GM19455 (cell line): Measurements from ENCODE around the gene SPAG9.
"Not testable (repeated sequence)": the region's sequence is repeated elsewhere in the genome, so short reads cannot be mapped to it uniquely, and the experiment has no call there.

Source experiments
- ATAC-seq: cut with Tn5 transposase; IDR thresholded peaks from one replicate; pipeline ENCODE4 v1.9.1; 2021; ENCODE audit not compliant: unreplicated experiment

The SPAG9 gene

DNA sequence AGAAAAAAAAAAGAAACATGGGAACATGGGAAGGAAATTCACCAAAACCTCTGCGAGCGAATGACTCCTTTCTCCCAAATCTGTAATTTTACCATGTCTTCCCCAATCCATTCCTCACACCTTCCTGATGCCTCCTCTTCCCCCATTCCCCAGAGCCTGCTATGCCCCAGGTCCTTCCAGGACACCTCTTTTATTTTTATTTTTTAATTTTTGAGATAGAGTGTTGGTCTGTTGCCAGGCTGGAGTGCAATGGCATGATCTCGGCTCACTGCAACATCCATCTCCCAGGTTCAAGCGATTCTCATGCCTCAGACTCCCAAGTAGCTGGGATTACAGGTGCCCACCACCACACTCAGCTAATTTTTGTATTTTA is 179.0 kb downstream of the SPAG9 start:
- ATAC-seq, result not testable (repeated sequence)

DNA sequence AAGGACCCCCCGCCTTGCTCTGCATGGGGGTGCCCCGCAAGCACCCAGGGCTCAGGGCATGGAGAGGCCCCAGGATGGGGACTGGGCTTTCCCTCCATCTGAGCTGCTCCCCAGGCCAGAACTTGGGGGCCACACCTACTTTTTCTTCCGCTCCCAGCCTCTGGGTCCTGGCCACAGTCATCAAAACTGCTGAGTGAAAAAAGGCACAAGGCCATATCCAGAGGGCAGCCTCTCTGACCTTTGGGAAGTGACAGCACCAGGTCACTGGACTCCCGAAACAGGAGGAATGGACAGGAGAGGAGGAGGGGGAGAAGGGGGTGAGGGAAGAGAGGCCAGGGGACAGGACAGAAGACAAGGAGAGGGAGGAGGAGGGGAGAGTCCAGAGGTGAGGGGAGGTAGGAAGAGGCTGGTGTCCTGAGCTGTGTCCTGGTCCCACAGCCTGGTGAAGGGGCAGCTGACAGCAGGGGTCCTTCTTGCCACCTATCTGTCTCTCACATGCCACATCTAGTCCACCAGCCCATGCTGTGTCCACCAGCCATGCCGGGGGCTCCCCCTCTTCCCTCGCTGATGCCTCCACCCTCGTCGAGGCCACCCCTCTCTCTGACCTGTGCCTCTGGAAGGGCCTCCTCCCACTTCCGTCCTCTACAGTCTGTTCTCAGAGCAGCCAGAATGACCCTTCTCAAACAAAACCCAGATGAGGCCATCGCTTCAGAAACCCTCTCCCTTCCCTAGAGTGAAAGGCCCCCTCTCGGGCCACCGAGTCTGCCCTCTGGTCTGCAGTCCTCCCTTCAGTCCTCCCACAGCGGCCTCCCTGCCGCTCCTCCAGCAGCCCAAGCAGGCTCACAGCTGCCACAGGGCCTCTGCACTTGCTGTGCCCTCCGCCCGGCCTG is 180.6 kb downstream of the SPAG9 start:
- no peak for ATAC-seq

DNA sequence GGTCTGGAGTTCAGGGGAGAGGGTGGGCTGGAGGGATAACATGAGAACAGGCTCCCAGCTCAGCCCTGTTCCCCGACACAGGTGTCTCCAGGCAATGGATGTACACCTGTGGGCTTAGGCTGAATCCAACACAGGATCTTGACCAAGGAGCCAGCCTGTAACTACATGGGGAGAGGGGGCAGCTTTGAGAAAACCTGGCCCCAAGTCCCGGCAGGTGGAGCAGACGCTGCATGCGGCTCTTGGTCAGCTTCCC is 181.2 kb downstream of the SPAG9 start:
- ATAC-seq, result no peak

DNA sequence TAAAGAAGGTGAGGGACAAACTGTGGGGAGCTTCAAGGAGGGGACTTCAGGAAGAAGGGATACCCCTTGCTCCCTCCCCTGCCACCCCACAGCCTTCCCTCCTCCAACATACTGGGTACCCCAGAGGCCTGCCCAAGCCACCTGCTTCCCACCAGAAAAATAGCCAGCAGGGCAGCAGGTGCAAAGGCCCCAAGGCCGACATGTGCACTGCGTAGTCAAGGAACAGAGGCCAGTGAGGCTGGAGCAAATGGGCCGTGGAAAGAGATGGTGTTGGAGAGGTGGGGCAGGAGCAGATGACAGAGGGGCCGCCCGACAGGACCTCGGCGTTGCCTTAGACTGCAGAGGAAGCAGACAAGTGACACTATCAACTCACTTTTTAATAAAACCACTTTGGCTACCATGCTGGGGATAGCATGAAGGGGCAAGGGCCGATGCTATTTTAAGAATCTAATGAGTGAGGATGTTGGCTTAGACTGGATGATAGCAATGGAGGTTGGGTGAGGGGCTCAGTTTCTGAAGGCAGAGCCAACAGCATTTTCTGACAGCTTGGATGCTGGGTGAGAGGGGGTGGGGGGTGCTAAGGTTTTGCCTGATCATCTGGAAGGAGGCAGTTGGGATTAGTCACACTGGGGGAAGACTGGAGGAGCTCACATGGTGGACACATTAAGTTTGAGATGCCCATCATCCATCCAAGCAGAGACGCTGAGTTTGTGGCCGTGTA is 181.7 kb downstream of the SPAG9 start:
- ATAC-seq, result no peak

- no peak for ATAC-seq
These were observed 184.7 kb downstream of the SPAG9 start for GRCh38 chr17:50935996-50936266.

GRCh38 chr17:50935221-50935995 is 185.3 kb downstream of the SPAG9 start:
- ATAC-seq, result no peak

GRCh38 chr17:50934672-50935220 is 185.9 kb downstream of the SPAG9 start:
- no peak for ATAC-seq

GRCh38 chr17:50934161-50934560 is 186.5 kb downstream of the SPAG9 start:
- ATAC-seq, result no peak

DNA sequence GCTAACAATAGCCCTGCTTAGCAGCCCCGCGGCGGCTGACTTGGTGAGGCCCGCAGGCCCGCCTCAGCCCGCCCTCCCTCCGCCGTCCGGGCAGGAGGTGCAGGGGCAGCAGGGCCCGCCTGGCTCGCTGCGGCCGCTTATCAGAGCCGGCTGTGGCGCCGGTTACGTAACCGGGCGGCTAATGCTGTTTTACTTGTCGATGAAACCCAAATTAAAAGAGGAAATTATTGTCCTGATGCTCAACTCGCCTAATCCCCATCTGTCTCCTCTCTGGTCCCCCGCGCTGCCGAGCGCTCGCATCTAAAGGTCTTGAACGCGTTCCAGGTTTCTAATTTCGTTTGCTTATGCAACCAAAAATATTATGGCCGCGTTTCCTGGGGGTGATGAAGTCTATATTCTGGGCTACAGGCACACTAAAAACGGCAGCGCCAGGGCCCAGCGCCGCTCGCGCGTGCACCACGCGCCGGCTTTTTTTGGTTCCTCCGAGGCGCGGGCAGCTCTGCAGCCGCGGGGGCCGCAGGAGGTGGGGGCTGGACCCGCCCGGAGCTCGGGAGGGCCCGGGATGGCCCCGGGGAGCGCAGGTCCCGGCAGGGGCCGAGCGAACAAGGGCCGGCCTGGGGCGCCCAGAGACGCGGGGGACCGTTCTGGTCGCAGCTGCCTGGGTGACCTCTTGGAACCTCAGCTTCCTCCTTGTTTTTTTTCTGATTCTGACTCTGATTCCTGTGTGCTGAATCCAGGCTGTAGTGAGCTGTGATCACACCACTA is 189.3 kb downstream of the SPAG9 start:
- ATAC-seq, result peak; percentile 70

- ATAC-seq, result no peak
These were observed 192.0 kb downstream of the SPAG9 start for GRCh38 chr17:50928646-50929045.

DNA sequence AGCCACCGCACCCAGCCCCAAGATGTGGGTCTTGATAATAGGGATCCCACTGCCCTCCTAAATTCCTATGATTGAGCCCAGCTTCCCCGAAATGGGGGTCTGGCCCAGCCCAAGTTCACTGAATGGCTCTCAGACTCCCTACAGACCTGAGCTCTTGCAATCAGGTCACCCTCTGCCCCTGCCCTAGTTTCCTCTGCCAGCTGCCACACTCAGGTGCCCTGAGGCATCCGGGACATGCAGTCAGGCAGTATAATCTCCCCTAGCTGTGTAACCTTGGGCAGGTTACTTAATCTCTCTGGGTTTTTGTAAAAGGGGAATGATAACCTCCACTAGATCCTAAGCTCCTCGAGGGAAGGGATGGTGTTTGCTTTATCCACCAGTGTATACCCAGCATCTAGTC is 193.4 kb downstream of the SPAG9 start:
- no peak for ATAC-seq

- no peak for ATAC-seq
These were observed 194.1 kb downstream of the SPAG9 start for GRCh38 chr17:50926523-50926922.

DNA sequence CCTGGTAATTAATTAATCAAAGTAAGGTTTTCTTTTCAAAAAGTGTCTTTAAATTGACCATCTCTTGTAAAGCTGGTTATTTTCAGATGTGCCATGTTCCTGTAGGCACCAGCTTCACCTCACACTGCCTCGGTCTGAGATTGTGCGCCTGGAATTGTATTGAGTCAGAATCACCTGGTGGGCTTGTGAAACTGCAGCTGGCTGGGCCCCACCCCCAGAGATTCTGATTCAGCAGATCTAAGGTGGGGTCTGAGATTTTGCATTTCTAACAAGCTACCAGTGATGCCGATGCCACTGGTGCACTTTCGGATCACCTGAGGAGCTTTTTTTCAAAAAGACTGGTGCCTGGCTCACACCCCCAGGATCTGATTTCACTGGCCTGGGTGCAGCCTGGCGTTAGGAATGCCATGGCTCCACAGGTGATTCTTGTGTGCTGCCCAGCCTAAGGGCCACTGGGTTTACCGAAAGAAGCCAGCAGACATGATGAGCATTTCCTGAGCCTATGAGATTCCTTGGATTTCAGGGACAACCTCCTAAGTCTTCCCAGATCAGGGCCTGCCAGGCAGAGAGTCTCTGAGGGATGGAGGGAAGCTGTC is 195.3 kb downstream of the SPAG9 start:
- ATAC-seq, result no peak

- no peak for ATAC-seq
These were observed 195.9 kb downstream of the SPAG9 start for GRCh38 chr17:50924800-50925199.

- ATAC-seq, result no peak
These were observed 196.4 kb downstream of the SPAG9 start for GRCh38 chr17:50924300-50924699.

DNA sequence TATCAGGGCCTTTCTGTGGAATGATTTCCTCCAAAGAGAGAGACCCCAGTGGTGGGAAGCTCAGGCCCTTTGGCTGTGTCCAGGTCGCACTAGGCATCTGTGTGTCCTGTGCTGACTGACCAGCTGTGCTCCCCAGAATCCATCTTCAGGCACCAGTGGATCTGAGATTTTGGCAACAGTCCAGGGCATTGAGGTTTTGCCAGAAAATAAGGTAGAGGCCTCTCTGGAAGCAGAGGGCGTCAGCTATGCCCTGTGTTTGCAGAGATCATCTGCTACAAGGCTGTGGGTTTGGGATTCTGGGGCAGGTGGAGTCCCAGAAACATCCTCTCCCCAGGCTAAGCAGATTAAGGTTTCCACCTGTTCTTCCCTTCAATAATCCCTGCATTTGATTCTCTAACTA is 197.1 kb downstream of the SPAG9 start:
- no peak for ATAC-seq

DNA sequence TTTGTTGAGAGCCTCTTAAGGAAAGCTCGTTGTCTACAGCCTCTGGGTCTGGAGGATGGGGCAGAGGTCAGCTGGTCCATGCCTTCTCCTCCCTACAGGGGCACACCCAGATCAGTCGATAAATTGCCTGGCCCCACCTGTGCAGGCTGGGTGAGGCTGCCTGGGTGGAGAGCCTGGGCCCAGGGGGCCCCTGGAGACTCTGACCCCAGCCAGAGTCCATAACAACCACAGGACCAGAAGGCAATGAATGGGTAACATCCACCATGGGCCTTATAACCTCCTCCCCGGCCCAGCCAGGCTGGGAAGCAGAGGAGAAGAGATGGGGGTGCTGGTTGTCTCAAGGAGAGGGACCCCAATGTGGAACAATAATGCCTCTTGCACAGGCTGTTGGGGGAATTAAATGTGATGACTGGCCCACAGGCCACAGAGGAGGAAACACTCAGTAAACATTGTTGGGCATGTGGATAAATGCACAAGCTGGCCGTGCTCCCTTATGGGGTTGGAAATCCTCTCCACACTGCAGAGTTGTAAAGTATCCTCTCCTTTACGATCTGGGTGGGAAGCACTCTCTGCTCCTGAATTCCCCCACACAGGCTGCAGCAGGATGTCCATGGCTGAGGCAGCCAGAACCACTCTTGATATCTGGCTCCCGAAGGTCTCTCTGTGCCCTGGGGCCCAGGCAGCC is 197.8 kb downstream of the SPAG9 start:
- ATAC-seq, result no peak

- no peak for ATAC-seq
These were observed 198.6 kb downstream of the SPAG9 start for GRCh38 chr17:50922107-50922506.

GRCh38 chr17:50920891-50921586 is 199.6 kb downstream of the SPAG9 start:
- ATAC-seq, result no peak

DNA sequence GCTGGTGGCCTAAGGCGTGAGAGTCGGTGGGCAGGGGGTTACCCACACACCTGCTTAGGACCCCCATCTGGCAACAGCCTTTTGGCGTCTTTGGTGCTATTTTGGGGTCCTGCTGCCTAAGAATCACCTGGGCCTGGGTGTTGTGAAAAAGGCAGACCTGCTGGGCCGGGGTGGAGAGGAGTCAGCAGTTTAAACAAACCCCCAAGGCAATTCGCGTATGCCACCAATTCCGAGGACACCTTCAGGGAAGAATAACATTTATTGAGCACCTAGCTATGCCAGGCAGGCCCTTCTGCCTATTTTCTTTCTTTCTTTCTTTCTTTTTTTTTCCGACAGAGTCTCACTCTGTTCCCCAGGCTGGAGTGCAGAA is 200.6 kb downstream of the SPAG9 start:
- ATAC-seq, result no peak
